Stimulated activated CD4-positive, alpha-beta T cell treated with anti-CD3 and anti-CD28 coated beads, TNF-alpha, amount 100 ng/mL, for 4 hours (primary cell): ENCODE measurements around the gene WAPL.

Experiments
- DNase-seq, 3 experiments: peaks; one replicate each; pipeline ENCODE4 v3.0.0-alpha.2; 2020; ENCODE audit warnings: low read depth in 3 of 3

WAPL gene

DNA sequence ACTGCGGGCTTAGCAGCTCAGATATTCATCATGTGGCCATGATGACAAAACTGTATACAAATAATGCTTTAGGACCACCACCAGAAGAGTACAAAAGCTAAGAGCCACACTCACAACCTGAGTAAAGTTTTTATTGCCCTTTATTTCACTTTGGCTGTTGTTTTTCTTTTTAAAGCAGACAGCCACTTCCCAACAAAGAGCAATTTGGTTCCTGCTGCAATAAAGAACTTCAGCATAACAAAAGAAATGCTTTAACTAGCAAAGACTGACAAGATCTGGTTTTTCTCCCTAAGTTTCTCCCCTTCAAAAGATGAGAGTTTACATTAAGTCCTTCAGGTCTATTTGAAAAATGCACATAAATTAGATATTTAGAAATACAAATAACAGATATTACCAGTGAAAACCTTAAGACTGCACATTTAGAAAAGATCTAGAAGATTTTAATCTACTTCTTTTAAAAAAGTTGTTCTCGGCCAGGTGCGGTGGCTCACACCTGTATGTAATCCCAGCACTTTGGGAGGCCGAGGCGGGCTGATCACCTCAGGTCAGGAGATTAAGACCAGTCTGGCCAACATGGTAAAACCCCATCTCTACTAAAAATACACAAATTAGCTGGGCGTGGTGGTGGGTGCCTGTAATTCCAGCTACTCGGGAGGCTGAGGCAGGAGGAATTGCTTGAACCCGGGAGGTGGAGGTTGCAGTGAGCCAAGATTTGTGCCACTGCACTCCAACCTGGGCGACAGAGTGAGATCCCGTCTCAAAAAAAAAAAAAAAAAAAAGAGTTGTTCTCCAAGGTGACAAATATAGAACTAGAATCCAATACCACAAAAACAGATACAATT lies 59.4 kb downstream of the WAPL start:
- no peak for DNase-seq

DNA sequence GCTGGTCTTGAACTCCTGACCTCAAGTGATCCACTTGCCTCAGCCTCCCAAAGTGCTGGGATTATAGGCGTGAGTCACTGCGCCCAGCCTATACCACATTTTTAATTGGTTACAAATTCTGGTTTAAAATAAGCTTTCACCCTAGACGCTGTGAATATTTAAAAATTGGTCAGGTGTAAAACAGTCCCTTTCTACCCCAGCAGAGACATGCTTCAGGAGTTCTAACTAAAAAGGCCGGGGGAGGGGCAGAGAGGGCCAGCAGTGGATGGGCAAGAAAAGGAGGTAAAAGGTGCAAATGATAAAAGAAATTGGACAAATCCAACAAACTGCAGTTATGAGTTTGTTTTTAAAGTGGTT lies 70.0 kb downstream of the WAPL start:
- DNase-seq = no peak

DNA sequence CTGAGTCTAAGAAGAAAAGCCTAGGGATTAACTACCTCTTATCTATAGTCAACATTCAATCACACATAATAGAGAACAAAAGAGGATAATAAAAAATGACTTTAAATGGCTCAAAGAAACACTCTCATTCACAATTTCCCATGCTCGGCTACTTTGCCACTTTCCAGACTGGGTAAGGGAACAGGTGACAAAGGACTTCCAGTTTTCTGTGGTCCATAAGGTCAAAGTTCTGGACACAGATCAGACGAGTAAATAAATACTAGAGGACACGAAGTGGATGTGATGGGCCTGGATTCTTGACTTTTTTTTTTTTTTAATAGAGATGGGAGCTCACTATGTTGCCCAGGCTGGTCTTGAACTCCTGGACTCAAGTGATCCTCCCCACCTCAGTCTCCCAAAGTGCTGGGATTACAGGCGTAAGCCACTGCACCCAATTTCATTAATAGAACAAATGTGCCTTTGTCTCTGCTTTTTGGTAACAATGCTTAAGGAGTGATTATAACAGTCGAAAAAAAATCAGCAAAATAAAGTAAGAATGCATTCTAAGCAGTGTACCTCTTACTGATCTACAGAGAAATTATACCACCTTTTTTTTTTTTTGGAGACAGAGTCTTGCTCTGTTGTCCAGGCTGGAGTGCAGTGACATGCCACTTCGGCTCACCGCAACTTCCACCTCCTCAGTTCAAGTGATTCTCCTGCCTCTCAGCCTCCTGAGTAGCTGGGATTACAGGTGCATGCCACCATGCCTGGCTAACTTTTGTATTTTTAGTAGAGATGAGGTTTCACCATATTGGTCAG lies 70.6 kb downstream of the WAPL start:
- no peak for DNase-seq

GRCh38 chr10:86449926-86450558 lies 71.5 kb downstream of the WAPL start:
- DNase-seq = no peak

- no peak for DNase-seq
Measured at GRCh38 chr10:86447432-86447831, 74.2 kb downstream of the WAPL start.

- no peak for DNase-seq
Measured at GRCh38 chr10:86446987-86447386, 74.6 kb downstream of the WAPL start.

GRCh38 chr10:86446440-86446839 lies 75.2 kb downstream of the WAPL start:
- DNase-seq = no peak

- DNase-seq = no peak
Measured at GRCh38 chr10:86443936-86444335, 77.7 kb downstream of the WAPL start.

DNA sequence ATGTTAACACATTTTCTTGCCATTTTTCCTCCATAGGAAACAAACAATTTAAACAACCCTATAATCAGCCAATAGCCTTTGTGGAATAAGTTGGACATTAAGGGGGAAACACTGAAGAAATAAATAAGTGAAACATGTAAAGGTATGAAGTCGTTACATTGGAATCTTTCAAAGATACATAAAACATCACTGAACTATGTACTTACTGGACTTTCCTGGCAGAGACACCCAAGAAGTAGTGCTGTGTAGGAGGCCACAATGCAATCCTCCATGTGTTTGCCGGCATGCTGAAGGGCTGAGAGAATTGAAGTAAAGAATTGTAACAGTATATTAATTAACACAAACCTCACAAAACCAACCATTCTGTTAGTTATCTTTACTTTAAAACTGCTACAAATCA lies 78.5 kb downstream of the WAPL start:
- no peak for DNase-seq

DNA sequence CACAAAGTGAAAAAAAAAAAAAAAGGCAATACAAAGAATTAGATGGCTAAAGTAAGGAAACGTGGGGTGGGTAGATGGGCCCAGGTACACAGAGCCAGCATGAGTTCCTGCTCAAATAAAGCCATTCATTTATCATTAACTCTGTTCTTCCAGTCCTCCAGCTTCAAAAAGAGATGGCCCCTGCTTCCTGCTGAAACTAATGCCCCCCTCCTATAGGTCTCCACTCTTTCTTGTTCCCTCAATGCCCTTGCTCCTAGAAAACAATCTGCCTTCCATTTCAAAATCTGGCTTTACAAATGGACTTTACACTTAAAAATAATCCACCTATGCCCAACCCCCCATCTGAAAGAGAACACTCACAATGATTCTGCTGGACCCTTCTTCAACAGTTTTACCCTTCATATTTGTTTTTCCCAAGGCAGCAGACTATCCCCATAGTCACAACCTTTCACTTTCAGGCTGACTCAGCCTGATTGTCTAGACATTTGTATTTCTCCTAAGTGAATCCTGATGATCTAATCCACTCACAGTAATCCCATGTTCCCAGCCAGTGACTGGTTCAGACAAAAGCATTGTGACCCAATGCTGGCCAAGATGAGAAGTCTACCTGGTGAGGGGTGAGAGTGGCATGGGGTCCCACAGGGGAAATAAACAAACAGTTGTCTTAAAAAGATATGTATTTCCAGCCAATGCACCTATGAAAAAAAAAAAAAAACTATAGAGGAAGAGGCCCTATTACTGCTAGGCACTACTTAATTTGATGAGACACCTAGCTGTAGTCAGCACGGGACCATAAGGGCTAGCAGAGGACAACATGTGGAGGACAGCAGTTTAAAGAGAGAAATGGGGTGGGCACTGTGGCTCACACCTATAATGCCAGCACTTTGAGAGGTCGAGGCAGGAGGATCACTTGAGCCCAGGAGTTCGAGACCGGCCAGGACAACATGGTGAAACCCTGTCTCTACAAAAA lies 80.4 kb downstream of the WAPL start:
- no peak for DNase-seq

GRCh38 chr10:86439544-86439943 lies 82.0 kb downstream of the WAPL start:
- DNase-seq = no peak

GRCh38 chr10:86438091-86438749 lies 83.4 kb downstream of the WAPL start:
- DNase-seq = no peak

- DNase-seq = no peak
Measured at GRCh38 chr10:86437447-86437846, 84.1 kb downstream of the WAPL start.

- no peak for DNase-seq
Measured at GRCh38 chr10:86436963-86437362, 84.6 kb downstream of the WAPL start.

DNA sequence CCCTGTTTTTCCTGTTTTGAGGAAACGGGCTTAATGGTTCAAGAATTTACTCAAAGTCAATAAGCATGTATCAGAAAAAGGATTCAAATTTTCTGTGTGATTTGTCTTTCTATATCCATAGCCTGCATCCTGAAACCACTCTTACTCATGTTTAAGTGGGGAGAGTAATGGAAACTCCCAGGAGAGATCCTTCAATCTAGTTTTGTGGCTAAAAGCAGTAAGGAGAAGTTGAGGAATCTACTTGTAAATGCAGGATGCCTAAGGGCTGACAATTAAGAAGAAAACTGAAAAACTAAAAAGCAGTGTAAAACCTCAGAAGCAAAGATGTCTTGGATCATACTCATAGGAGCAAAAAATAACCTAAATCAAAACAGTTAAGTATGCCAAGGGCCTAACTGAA lies 86.9 kb downstream of the WAPL start:
- DNase-seq = no peak

GRCh38 chr10:86423739-86424138 lies 97.9 kb downstream of the WAPL start:
- no peak for DNase-seq

- DNase-seq = no peak
Measured at GRCh38 chr10:86419101-86419500, 102.5 kb downstream of the WAPL start.

- no peak for DNase-seq
Measured at GRCh38 chr10:86415583-86415982, 106.0 kb downstream of the WAPL start.

- no peak for DNase-seq
Measured at GRCh38 chr10:86415116-86415515, 106.5 kb downstream of the WAPL start.

DNA sequence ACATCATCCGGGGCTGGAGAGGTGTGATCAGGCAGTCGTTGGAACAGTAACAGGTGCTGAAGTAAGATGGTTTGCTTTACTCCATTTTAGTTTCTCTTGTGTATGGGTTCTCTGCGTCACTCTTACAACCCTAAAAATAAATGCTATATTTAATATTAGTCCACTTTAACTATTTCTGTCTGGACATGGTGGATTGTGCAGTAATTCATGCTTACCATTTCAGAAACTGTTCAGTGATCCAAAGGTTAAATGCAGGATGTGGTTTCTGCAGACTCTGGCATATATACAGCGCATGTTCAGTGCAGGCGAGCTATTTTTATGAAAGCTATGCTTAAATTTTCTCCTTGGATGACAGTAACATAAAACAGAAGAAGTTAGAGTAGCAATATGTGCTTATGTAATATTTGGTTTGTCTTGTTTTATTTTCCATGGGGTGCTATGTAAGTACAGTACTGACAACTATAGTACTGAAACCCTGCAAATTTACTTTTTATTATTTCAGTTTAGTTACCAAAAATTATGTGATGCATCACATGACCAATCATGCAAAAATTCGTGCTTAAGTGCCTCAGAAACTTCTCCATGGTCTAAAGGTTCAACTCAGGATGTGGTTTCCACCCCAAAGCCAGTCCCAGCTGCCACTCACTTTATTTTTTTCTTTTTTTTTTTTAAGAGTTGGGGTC lies 108.4 kb downstream of the WAPL start:
- no peak for DNase-seq
